Gastroesophageal sphincter (tissue), 4 donors: ENCODE results near the gene ARHGAP18. TPM values are rescaled to one million over a fixed set of nuclear protein-coding genes. Genes with fewer than 3 reads are reported as not detected.

Experiments used
- ATAC-seq: fragments of 150-250 bp; one replicate; pipeline ENCODE4 v1.9.1; 2016; ENCODE audit warnings: mild to moderate bottlenecking, moderate library complexity
- H3K27ac ChIP-seq, 4 donors: fragments of 200-600 bp; sonication (generic) in 3 of 4; 1 replicate in 3 of 4; 2 replicates in 1 of 4; pipeline ENCODE4 v1.5.1; 2016 to 2019
- H3K27me3 ChIP-seq: fragments of 200-600 bp; sonication (generic); one replicate; pipeline ENCODE4 v1.5.1; 2019
- H3K36me3 ChIP-seq, 2 donors: fragments of 200-600 bp; sonication (generic); one replicate each; pipeline ENCODE4 v1.5.1; 2019; ENCODE audit warnings: control low read depth in 1 of 2
- H3K4me1 ChIP-seq, 3 donors: fragments of 200-600 bp; sonication (generic); 1 replicate in 2 of 3; 2 replicates in 1 of 3; pipeline ENCODE4 v1.5.1; 2016 to 2019; ENCODE audit warnings: control low read depth in 2 of 3
- H3K4me3 ChIP-seq, 2 donors: fragments of 200-600 bp; sonication (generic); one replicate each; pipeline ENCODE4 v1.5.1; 2019; ENCODE audit warnings: mild to moderate bottlenecking in 1 of 2, moderate library complexity in 1 of 2
- H3K9me3 ChIP-seq, 3 donors: fragments of 200-600 bp; sonication (generic); one replicate each; pipeline ENCODE4 v1.5.1; 2017 to 2019; ENCODE audit warnings: control low read depth in 2 of 3
- CTCF ChIP-seq, 4 experiments: fragments of 200-600 bp in 2 of 4; fragments of 450-650 bp in 2 of 4; sonication (generic) in 1 of 4; IDR thresholded peaks; one replicate each; pipeline ENCODE4 v1.5.1; 2017 to 2019; ENCODE audit warnings: antibody characterized with exemption in 4 of 4, mild to moderate bottlenecking in 2 of 4, moderate library complexity in 2 of 4
- EP300 ChIP-seq: sonication (generic); formaldehyde crosslinking; IDR thresholded peaks from one replicate; pipeline ENCODE4 v1.6.1; 2017; ENCODE audit warnings: antibody characterized with exemption, mild to moderate bottlenecking
- POLR2A ChIP-seq, 2 donors: fragments of 450-650 bp; IDR thresholded peaks; one replicate each; pipeline ENCODE4 v1.6.1; 2017; ENCODE audit warnings: antibody characterized with exemption in 2 of 2, mild to moderate bottlenecking in 2 of 2, moderate library complexity in 1 of 2
- POLR2AphosphoS5 ChIP-seq: sonication (generic); formaldehyde crosslinking; IDR thresholded peaks from one replicate; pipeline ENCODE4 v1.6.1; 2017; ENCODE audit warnings: antibody characterized with exemption
- WGBS, 2 donors: methylation state at CpG; one replicate each; pipeline ENCODE4 v1.1.5; 2018; ENCODE audit warnings: low coverage in 1 of 2; 5-methylcytosine and 5-hydroxymethylcytosine counted together
- total RNA-seq, 4 donors: library from RNA; depleted of rRNA; stranded (reverse); fragments of >200 nt; gene quantifications; one replicate each; pipeline ENCODE4 v1.1.0, GENCODE V29; 2016

The ARHGAP18 gene
- total RNA-seq, 4 donors from 2014 or later = 2.8 to 15.0 (median 9.4) TPM

GRCh38 chr6:129750360-129750759 lies 40.4 kb upstream of the ARHGAP18 start:
- Histone ChIP-seq H3K36me3 (no peaks in the 10 kb centered on the region), H3K4me3 (no peak overlapping the region), H3K27ac (peak overlapping the region in 1 of 4 donors; percentile 11), H3K9me3 (no peaks in the 10 kb centered on the region), H3K4me1 (peaks cover 0 to 36% (median 7%) of the 10 kb centered on the region in 3 donors), H3K27me3 (no peaks in the 10 kb centered on the region)
- WGBS, 2 donors = 66 to 100% methylated on average over 1 to 2 of the region's 2 CpGs
- TF ChIP-seq CTCF (IDR thresholded peaks at IDR 0.05) = no peak
- TF ChIP-seq POLR2AphosphoS5 = no peak
- no peak for TF ChIP-seq EP300
- no peak for TF ChIP-seq POLR2A (IDR thresholded peaks at IDR 0.05)
- no peak for ATAC-seq

- Histone ChIP-seq H3K27me3 (no peaks in the 10 kb centered on the region), H3K9me3 (no peaks in the 10 kb centered on the region), H3K36me3 (no peaks in the 10 kb centered on the region), H3K4me3 (no peak overlapping the region), H3K4me1 (peaks cover 0 to 36% (median 7%) of the 10 kb centered on the region in 3 donors), H3K27ac (peak overlapping the region in 3 of 4 donors; percentile 2 to 22 (median 11))
- WGBS, 2 donors = 49 to 72% methylated on average over 3 to 4 of the region's 4 CpGs
- ATAC-seq = no peak
- TF ChIP-seq POLR2AphosphoS5 (no peak), CTCF (IDR thresholded peaks at IDR 0.05) (no peak), EP300 (no peak), POLR2A (IDR thresholded peaks at IDR 0.05) (no peak)
These were observed 39.8 kb upstream of the ARHGAP18 start for GRCh38 chr6:129749749-129750120.

GRCh38 chr6:129748901-129749748 lies 39.1 kb upstream of the ARHGAP18 start:
- Histone ChIP-seq H3K27ac (peak overlapping the region in 3 of 4 donors; percentile 11 to 34 (median 22)), H3K27me3 (no peaks in the 10 kb centered on the region), H3K4me3 (no peak overlapping the region), H3K36me3 (no peaks in the 10 kb centered on the region), H3K4me1 (peaks cover 0 to 36% (median 7%) of the 10 kb centered on the region in 3 donors), H3K9me3 (no peaks in the 10 kb centered on the region)
- no peak for ATAC-seq
- 60 to 79% methylated on average over 7 of the region's 7 CpGs for WGBS, 2 donors
- TF ChIP-seq POLR2A (IDR thresholded peaks at IDR 0.05) = no peak
- TF ChIP-seq CTCF (IDR thresholded peaks at IDR 0.05) = no peak
- TF ChIP-seq EP300 = no peak
- TF ChIP-seq POLR2AphosphoS5 = no peak

- no peaks in the 10 kb centered on the region for H3K36me3 ChIP-seq
- no peak overlapping the region for H3K4me3 ChIP-seq
- peak overlapping the region in 3 of 4 donors; percentile 10 to 34 (median 22) for H3K27ac ChIP-seq
- peaks cover 0 to 36% (median 7%) of the 10 kb centered on the region in 3 donors for H3K4me1 ChIP-seq
- no peaks in the 10 kb centered on the region for H3K27me3 ChIP-seq
- H3K9me3 ChIP-seq = no peaks in the 10 kb centered on the region
- 50 to 66% methylated on average over 4 of the region's 4 CpGs for WGBS, 2 donors
- TF ChIP-seq EP300 = no peak
- no peak for TF ChIP-seq POLR2AphosphoS5
- no peak for TF ChIP-seq CTCF (IDR thresholded peaks at IDR 0.05)
- no peak for ATAC-seq
These were observed 38.4 kb upstream of the ARHGAP18 start for GRCh38 chr6:129748212-129748900.
